Endometrial microvascular endothelial cells (primary cell): ENCODE results near the gene SETDB1. TPM values are rescaled to one million over a fixed set of nuclear protein-coding genes. Genes with fewer than 3 reads are reported as not detected.
"Not testable (repeated sequence)": the region's sequence is repeated elsewhere in the genome, so short reads cannot be mapped to it uniquely, and the experiment has no call there.

ENCODE experiments used
- in situ Hi-C: cut with HindIII; loops from 2 replicates; pipeline ENCODE4 v1.10.0; 2017; ENCODE audit warnings: low sequenced_read_pairs, low pct_unique_long_range_greater_than_20kb; ENCODE audit errors: inconsistent ontology term
- total RNA-seq: library from RNA; depleted of rRNA; stranded (reverse); fragments of >200 nt; gene quantifications from one replicate; pipeline ENCODE4 v1.2.3, GENCODE V29; 2015; ENCODE audit errors: inconsistent ontology term

The SETDB1 gene
- 31.9 TPM for total RNA-seq

- in situ Hi-C loops, result no loop called here
Measured at GRCh38 chr1:150926097-150926741, at the start of gene SETDB1. Gene SETDB1, plus strand, starts transcription at chr1:150926363. Its CDS starts 1,352 bp downstream, at chr1:150927715.

- in situ Hi-C loops, result not testable (repeated sequence)
Measured at GRCh38 chr1:150878931-150879330, 47.2 kb upstream of the SETDB1 start.

- in situ Hi-C loops, result no loop called here
Measured at GRCh38 chr1:150881331-150882070, 44.7 kb upstream of the SETDB1 start.

- in situ Hi-C loops, result not testable (repeated sequence)
Measured at GRCh38 chr1:150883121-150883520, 43.0 kb upstream of the SETDB1 start.

GRCh38 chr1:150887018-150887417 is 39.1 kb upstream of the SETDB1 start, which contains the start of gene CTXND2:
Gene CTXND2, plus strand, starts transcription at chr1:150887136. Its CDS starts 25,179 bp downstream, at chr1:150912315.
- in situ Hi-C loops, result no loop called here

- in situ Hi-C loops, result no loop called here
Measured at GRCh38 chr1:150888727-150889126, 37.4 kb upstream of the SETDB1 start.

- in situ Hi-C loops, result no loop called here
Measured at GRCh38 chr1:150890033-150890416, 36.1 kb upstream of the SETDB1 start.

GRCh38 chr1:150893336-150893913 is 32.7 kb upstream of the SETDB1 start:
- in situ Hi-C loops, result no loop called here

GRCh38 chr1:150895618-150896017 is 30.5 kb upstream of the SETDB1 start:
- in situ Hi-C loops, result no loop called here

GRCh38 chr1:150899795-150900194 is 26.4 kb upstream of the SETDB1 start:
- in situ Hi-C loops, result not testable (repeated sequence)

- in situ Hi-C loops, result no loop called here
Measured at GRCh38 chr1:150902346-150902745, 23.8 kb upstream of the SETDB1 start.

- in situ Hi-C loops, result no loop called here
Measured at GRCh38 chr1:150902751-150903150, 23.4 kb upstream of the SETDB1 start.

GRCh38 chr1:150905301-150905700 is 20.9 kb upstream of the SETDB1 start:
- in situ Hi-C loops, result no loop called here

- in situ Hi-C loops, result no loop called here
Measured at GRCh38 chr1:150906329-150906728, 19.8 kb upstream of the SETDB1 start.

- in situ Hi-C loops, result no loop called here
Measured at GRCh38 chr1:150906813-150907212, 19.4 kb upstream of the SETDB1 start.

- in situ Hi-C loops, result no loop called here
Measured at GRCh38 chr1:150909585-150910180, 16.5 kb upstream of the SETDB1 start.

GRCh38 chr1:150912623-150913022 is 13.5 kb upstream of the SETDB1 start:
- in situ Hi-C loops, result no loop called here

GRCh38 chr1:150917387-150917786 is 8.8 kb upstream of the SETDB1 start:
- in situ Hi-C loops, result no loop called here

- in situ Hi-C loops, result no loop called here
Measured at GRCh38 chr1:150922519-150922975, 3.6 kb upstream of the SETDB1 start.
